ENCODE data around the gene ACTN4.
"Not testable (repeated sequence)": the region's sequence is repeated elsewhere in the genome, so short reads cannot be mapped to it uniquely, and the experiment has no call there.

Gene ACTN4

DNA sequence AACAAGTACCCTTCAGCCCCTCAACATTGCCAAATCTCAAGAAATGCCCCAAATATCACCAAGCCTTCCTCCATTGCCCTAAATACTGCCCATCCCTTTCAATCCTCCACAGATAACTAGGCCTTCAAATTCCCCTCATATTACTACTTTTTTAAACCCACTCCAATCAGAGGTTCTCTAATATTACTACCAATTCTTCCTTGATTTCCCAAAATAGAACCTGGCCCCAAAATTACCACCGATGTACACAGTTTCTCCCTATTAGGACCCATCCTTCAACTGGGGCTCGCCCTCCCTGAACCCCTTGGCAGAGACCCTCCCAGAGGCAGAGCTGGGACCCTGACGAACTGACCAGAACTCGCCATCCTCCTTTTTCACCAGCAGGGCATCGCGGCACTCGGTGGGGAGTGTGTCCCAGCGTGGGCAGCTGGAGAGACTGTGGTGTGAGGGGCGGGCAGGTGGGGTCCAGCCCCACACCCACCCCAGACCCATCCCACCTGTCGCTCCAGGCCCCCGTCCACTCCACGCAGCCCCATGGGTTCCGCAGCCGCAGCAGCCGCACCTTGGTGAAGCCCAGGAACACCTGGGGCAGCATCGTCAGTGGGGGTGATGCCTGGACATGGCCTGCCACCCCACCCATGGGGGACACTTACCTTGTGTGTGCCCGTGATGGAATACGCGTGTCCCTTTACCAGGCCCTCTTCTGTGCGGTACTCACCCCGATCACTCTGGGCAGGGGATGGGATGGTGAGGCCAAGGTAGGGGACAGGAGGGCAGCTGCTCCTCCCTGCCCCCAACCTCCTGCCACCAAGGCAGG, 90.7 kb downstream of the ACTN4 start:
- DNase-seq (ENCODE audit: low read depth): no peak

- DNase-seq (ENCODE audit: low read depth): no peak
These were observed 92.2 kb downstream of the ACTN4 start for GRCh38 chr19:38739440-38740256.

DNA sequence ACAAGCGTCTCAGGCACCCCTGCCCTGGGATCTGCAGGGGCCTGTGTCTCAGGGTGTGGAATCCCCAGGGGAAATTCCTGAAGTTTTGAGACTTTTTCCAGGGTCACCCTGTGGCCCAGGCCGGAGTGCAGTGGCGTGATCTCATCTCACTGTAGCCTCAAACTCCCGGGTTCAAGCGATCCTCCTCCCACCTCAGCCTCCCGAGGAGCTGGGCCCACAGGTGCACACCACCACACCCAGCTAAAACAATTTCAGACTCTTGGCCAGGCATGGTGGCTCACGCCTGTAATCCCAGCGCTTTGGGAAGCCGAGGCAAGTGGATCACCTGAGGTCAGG, 92.8 kb downstream of the ACTN4 start:
- DNase-seq (ENCODE audit: low read depth): no peak

GRCh38 chr19:38740932-38741331, 93.5 kb downstream of the ACTN4 start:
- DNase-seq (ENCODE audit: low read depth): no peak

- DNase-seq (ENCODE audit: low read depth): no peak
These were observed 94.2 kb downstream of the ACTN4 start for GRCh38 chr19:38741670-38742069.

GRCh38 chr19:38742296-38742695, 94.8 kb downstream of the ACTN4 start:
- DNase-seq (ENCODE audit: low read depth): no peak

DNA sequence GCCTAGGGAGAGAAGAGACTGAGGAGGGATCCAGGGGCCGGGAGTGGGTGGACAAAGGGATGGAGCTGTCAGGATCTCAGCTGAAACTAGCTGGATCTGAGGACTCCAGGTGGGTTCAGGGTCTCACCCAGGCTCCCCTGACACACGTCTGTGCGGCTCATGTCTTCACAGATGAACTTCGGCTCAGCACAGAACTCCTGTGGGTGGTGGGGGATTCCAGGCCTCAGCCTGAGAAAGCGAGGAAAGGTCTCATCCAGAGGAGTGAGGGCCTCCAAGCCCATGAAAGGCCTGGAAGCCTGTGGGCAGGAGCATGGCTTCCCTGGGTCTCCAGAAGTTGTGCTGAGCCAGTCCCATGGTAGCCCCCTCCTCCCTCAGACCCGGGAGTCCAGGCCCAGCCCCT, 95.5 kb downstream of the ACTN4 start:
- no peak for DNase-seq (ENCODE audit: low read depth)

DNA sequence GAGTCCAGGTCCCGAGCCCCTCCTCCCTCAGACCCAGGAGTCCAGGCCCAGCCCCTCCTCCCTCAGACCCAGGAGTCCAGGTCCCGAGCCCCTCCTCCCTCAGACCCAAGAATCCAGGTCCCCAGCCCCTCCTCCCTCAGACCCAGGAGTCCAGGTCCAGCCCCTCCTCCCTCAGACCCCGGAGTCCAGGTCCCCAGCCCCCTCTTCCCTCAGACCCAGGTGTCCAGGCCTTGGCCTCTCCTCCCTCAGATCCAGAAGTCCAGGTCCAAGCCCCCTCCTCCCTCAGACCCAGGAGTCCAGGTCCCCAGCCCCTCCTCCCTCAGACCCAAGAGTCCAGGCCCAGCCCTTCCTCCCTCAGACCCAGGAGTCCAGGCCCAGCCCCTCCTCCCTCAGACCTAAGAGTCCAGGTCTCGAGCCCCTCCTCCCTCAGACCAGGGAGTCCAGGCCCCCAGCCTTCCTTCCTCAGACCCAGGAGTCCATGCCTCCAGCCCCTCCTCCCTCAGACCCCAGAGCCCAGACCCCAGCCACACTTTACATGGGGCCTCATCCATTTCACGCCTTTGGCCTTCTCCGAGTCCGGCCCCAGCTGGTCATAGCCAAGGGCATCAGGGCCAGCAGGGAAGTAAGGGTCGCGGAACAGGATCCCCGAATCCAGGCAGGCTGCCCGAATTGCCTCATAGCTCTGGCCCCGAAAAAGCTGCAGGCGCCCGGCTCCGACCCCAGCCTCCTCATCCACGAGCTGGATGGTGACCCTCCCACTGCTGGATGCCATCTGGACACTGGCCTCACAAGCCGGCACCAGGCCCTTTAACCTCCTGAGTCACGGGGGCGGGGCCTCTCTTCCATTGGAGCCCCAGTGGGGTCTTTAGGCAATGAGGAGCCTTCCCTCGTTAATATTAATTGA, 96.2 kb downstream of the ACTN4 start:
- no peak for DNase-seq (ENCODE audit: low read depth)

GRCh38 chr19:38744298-38744681, 96.8 kb downstream of the ACTN4 start, which contains the start of gene CAPN12:
TSS of gene CAPN12 (minus strand) at chr19:38744474. CDS start at chr19:38744165, 309 bp downstream.
- no peak for DNase-seq (ENCODE audit: low read depth)

GRCh38 chr19:38744874-38745273, 97.4 kb downstream of the ACTN4 start:
- no peak for DNase-seq (ENCODE audit: low read depth)

DNA sequence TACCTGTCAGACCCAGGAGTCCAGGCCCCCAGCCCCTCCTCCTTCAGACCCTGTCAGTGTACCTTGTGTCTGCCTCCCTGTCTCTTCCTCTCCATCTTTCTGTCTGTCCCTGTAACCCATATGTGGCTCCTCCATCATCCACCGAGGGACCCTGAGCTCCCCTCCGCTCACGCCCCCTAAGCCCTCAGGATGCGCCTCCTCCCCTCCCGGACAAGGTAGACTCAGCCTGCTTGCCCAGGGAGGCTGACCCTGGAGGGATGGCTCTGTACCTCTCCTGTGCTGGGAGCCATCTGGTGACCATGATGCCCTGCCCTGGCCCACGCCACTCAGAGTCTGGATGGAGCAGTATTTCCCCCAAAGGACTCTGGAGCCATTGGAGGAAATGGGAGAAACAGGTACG, 97.9 kb downstream of the ACTN4 start:
- DNase-seq (ENCODE audit: low read depth): no peak

DNA sequence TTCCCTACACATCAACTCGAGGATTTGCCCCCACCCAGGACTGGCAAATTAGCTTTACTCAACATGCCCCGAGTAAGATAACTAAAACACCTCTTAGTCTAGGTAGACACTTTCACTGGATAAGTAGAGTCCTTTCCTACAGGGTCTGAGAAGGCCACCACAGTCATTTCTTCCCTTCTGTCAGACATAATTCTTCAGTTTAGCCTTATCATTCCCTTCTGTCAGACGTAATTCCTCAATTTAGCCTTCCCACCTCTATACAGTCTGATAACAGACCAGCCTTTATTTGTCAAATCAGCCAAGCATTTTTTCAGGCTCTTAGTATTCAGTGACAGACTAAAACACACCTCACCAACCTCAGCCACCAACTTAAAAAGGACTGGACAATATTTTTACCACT, 106.3 kb downstream of the ACTN4 start:
- DNase-seq (ENCODE audit: low read depth): not testable (repeated sequence)

- not testable (repeated sequence) for DNase-seq (ENCODE audit: low read depth)
These were observed 106.7 kb downstream of the ACTN4 start for GRCh38 chr19:38754196-38754595.

DNA sequence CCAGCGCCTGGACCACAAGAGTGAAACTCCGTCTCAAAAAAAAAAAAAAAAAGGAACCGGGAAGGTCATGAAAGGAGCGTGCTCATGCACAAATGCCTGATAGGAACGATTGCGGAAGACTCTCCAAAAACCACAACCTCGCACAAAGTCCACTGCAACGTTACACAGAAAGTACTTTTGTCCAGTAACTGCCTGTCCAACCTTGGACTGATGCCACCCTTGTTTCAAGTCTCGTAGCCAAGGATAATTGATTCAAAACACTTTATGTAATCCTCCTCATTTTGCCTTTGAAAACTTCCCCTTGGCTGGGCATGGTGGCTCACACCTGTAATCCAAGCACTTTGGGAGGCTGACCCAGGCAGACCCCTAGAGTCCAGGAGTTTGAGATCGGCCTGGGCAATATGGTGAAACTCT, 112.1 kb downstream of the ACTN4 start:
- no peak for DNase-seq (ENCODE audit: low read depth)

GRCh38 chr19:38760805-38761517, 113.5 kb downstream of the ACTN4 start:
- DNase-seq (ENCODE audit: low read depth): not testable (repeated sequence)

DNA sequence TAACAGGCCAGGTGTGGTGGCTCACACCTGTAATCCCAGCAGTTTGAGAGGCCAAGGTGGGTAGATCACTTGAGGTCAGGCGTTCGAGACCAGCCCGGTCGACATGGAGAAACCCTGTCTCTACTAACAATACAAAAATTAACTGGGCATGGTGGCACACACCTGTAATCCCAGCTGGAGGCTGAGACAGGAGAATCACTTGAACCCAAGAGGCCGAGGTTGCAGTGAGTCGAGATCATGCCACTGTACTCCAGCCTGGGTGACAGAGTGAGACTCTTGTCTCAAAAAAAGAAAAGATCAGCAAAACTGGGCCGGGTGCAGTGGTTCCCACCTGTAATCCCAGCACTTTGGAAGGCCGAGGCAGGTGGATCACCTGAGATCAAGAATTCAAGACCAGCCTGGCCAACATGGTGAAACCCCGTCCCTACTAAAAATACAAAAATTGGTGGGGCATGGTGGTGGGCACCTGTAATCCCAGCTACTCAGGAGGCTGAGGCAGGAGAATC, 114.5 kb downstream of the ACTN4 start:
- not testable (repeated sequence) for DNase-seq (ENCODE audit: low read depth)

- no peak for DNase-seq (ENCODE audit: low read depth)
These were observed 116.4 kb downstream of the ACTN4 start for GRCh38 chr19:38763795-38764220.

DNA sequence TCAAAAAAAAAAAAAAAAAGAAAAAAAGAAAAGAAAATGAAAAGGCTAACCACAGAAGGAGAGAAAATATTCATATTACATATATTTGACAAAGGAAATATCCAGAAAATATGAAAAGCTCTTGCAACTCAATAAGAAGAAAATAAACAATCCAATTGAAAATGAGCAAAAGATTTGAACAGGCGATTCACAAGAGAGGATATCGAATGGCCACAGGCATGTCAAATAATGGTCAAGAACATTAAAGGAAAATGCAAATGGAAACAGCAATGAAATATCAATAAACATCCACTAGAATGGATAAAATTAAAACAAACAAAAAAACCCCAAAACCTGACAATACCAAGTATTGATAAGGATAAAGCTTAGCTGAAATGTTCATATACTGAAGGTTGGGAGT, 117.8 kb downstream of the ACTN4 start:
- no peak for DNase-seq (ENCODE audit: low read depth)

DNA sequence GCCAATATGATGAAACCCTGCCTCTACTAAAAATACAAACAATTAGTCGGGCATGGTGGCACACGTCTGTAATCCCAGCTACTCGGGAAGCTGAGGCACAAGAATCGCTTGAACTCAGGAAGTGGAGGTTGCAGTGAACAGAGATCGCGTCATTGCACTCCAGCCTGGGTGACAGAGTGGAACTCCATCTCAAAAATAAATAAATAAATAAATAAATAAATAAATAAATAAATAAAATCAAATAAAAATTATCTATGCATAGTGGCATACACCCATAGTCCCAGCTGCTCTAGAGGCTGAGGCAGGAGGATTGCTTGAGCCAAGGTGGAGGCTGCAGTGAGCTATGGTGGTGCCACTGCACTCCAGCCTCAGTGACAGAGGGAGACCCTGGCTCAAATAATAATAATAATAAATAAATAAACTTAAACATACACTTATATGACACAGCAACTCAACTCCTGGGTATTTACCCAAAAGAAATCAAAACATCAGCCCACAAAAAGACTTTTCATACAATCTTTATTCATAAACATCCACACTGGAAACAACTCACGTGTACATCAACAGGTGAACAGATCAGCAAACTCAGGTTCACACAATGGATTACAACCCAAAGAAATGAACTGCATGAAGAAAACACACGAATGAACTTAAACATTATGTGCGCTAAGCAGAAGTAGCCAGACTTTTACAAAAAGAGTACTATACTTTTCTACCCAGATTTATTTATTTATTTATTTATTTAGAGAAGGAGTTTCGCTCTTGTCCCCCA, 119.0 kb downstream of the ACTN4 start:
- no peak for DNase-seq (ENCODE audit: low read depth)

GRCh38 chr19:38769635-38770211, 122.3 kb downstream of the ACTN4 start:
- DNase-seq (ENCODE audit: low read depth): no peak
